NCI-H2196 (cell line): ENCODE data around the gene KLHL29.

Experiments
- DNase-seq: peaks from one replicate; lab custom pipeline; 2025; ENCODE audit not compliant: unreplicated experiment; lab: John Stamatoyannopoulos, UW

The KLHL29 gene

DNA sequence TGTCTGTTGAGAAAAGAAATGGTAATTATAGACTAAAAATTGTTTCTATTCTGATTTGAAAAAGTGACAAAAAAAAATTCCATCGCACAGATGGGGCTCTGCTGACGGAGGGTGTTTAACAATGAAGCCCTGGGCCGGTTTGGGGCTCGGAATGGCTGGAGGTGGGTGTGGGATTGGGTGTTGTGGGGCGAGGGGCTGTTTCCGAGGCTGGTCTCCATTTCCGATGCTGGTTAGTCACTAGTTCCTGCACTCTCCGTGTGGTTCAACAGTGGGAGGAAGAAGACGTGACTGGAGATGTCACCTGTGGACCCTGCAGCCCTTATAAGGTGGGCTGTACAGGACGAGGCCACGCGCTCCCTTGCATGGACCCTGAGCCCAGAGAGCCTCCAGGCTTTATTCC, 143.2 kb downstream of the KLHL29 start:
- no peak for DNase-seq

DNA sequence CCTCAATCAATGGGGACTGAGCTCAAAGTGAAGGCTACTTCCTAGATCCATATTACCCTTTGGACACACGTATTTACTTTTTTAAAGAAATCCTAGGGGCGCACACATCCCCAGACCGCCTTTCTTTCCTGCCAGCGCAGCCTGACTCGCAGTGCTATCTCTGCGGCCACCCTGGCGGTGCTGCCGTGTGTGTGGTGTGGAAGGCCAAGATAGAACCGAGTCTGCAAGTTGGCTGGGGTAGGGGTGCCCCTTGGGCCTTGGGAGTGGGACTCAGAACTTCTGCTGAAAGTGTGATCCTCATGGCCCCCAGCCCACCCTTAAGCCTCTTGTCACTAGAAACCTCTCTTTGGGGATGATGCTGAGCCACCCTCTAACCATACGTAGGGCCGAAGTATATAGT, 143.7 kb downstream of the KLHL29 start:
- no peak for DNase-seq

DNA sequence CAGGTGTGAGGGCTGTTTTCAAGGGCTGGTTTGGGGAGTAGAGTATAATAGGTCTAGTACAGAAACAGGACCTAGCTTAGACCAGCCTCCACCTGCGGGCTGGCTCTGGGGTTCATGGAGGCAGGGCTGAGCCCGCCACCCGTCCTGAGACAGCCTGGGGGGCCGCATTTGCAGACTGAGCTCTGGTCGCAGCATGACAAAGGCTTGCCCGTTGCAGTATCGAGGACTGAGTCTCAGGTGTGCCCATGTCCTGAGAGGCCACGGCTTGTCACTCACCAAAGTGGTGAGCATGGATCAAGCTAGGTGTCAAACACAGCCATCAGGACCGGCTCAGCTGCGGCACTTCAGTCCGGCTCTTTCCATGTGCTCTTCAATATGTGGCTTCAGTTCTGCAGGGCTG, 144.7 kb downstream of the KLHL29 start:
- DNase-seq, result no peak

DNA sequence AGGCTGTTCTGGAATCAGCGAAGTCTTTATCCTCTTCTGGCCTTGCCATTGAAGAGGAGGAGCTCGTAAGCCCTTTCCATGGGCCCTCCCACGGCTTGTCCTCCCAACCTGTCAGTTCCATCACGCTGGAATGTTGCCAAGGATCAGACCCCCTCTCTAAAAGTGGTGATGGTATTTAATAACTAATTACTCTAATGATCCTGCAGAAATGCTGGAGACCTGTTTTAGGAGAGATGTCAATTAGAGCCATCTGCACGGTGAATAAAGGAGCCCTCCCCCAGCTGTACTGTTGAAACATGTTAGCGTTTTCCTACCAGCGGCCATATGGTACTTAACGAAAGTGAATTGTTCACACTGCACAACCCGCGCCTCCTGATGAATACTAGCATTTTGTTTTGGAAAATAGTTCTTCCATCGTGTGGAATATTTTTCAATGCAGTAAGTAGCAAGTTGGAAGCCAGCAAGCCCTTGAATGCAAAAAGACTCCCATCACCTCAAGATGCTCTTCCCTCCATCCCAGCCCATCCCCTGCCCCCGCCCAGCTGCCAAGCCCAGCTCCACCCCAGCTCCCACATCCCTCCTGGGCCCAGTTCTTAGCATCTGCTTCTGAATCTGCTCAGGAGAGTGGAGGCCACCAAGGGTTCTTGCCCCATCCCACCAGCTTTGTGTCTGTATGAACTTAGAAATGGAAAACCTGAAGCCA, 145.4 kb downstream of the KLHL29 start:
- no peak for DNase-seq

DNA sequence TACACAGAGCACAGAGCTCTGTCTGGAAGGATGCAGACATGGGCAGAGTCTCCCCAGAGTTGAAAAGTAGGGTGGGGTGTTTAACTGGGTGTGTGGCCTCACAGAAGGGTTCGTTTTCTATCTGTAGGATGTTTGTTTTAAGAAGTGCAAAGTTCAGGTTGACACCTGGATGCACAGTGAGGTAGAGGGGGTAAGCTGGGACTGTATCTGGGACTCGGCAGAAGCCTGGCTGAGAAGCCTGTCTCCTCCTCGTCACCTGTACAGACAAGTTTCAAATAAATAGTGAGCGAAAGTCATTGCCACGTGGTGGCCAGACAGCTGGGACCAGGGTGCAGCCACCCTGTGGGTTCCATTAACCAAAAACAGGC, 145.9 kb downstream of the KLHL29 start:
- DNase-seq, result no peak

DNA sequence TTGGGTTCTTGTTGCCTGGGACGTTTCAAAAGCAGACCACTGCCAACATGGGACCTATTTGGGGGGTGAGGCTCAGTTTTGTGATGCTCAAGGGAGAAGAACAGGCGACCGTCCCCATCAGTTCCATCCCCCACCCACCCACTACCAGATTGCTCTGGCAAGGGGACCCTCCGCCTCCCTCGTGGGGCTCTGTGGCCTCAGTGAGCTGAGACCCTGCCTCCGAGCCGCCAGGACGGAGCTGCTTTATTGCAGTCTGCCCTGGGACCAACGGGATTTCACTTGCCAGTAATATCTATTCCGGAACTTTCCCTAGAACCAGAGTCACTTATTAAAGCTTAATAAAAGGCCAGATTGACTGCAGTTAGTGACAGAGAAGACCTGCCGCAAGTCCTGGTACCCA, 146.3 kb downstream of the KLHL29 start:
- DNase-seq, result no peak

DNA sequence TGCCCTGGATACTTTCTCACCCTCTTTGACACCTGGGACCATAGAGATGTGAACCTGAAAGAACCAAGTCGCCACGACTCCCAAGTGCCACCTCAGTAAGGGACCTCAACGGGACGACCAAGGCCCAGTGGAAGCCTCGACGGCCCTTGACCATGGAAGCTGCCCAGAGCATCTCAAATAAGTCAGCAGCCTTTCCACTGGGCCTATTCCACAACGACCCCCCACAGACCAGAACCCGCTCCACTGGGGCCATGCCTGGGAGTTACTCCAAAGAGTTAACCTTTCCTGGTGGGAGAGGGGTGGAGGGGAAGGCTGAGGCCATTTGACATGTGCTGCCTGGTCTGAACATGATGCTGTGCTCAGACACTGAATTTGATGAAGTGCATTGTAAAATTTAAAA, 146.9 kb downstream of the KLHL29 start:
- no peak for DNase-seq

DNA sequence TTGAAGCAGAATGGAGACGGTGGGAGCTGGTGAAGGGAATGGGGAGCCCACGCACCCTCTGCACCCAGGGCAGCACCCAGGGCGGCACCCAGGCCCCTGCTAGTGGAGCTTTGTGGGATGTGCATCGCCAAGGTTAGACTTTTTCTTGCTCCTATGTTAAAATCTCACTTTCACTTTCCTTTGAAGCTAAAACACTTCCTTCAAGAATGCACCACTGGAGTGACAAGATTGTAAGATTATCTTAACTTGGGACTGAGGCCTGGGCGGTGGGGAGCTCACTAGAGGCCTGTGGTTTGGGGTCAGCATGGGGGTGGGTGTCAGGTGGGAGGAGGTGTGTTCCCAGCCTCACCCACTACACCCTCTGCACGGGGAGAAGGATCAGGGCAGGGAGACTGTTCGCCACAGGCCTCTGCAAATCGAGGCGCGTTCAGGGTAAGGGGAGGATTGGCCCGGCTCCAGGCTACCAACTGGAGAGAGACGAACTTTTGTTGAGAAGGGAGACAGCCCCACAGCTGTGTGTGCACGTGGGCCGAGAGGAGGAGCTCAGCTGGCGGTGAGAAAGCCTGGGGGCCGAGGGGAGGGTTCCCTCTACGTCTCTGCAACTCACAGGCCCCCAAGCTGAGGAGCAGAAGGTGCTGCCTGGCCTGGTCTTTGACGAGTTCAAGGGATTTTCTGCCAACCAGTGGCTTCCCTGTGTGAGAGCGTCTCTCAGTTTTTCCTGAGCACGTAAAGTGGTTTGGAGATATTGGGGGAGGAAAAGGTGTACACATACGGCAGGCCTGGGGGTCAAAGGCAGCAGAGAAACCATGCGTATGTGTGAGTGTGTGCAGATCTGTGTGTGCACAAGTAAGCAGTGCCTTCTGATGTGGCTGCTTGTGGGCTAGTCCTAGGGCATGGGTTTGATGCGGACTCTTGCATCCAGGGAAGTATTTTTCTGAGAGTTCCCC, 147.7 kb downstream of the KLHL29 start:
- no peak for DNase-seq

DNA sequence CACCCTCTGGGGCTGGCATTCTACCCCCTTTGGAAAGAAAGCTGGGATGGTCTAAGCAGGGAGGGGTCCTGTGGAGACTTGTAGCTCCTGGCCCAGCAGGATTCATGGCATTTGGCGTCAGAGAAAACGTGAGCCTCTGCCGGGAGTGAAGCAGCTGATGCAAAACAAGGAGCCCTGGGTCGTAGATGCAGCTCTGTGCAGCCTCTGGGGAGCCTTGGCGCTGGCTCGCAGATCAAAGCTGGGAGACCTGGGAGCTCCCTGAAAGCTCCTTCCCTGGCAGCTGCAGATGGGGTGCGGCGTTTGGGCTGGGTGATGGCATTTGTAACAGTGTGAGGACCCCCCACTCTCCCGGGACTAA, 148.3 kb downstream of the KLHL29 start:
- DNase-seq, result no peak

DNA sequence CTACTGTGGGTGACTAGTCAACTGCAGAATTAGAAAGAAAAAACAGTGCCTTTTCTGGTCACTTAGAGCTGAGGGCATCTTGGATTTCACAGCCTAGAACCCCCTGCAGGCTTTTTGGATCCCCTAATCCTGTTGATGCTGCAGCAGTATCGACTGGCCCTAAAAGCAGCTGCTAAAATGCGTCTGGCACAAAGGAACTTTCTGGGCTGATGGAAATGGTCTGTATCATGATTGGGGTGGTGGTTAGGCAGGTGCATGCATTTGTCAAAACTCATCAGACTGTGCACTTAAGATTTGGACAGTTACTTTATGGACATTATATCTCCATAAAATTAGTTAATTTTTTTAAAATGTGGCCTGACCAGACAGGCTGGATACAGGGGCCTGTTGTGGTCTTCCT, 149.8 kb downstream of the KLHL29 start:
- no peak for DNase-seq

DNA sequence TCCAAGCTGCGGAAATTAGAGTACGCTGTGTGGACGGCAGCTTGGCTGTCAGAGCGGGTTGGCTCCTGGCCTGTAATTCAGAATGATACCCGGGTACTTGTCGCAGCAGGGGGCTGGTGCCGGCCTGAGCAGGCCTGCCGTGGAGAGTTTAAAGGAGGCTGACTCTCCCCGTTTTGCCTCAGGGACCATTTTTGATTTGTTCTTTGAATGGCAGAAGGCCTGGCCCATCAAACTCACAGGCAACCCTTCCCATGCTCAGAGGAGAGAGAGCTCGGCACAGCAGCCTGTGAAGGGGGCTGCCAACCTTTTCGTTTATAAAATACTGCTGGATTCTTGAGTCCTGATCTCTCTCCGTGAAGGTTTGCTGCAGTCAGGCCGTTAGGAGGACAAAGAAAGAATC, 151.3 kb downstream of the KLHL29 start:
- DNase-seq, result no peak

DNA sequence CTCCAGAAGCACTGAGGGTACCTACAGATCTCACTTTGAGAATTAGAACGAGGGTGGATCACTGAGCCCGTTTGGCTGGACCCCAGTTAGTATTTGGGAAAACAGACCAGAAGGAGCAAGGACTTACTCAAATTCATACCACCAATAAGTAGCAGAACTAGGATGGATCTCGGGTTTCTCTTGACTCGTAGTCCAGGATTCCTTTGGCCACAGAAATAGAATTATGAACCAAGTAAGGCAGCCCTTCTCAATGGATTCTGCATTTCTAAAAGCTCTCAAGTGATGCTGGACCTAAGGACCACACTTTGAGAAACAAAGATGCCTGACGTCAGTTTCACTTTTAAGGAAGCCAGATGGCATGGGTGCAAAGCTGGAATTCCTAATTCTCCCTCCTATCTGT, 153.0 kb downstream of the KLHL29 start:
- DNase-seq, result no peak

DNA sequence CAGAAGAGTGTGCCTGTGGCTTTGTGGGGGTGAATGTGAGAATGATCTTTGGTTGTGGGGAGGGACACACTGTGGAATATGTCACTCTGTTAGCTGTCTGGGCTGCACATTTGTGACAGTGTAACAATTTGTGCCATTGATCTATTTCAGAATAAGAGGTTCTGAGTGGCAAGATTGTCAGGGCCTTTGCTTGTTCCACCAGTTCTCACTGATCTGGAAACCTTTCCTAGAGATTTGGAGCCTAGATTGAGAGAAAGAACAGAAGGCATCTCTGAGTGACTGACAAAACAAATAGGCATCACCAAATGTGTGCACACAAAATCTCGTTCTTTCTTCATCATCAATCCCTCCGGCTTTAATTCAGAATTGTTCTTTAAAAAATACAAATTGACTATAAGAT, 153.6 kb downstream of the KLHL29 start:
- no peak for DNase-seq

DNA sequence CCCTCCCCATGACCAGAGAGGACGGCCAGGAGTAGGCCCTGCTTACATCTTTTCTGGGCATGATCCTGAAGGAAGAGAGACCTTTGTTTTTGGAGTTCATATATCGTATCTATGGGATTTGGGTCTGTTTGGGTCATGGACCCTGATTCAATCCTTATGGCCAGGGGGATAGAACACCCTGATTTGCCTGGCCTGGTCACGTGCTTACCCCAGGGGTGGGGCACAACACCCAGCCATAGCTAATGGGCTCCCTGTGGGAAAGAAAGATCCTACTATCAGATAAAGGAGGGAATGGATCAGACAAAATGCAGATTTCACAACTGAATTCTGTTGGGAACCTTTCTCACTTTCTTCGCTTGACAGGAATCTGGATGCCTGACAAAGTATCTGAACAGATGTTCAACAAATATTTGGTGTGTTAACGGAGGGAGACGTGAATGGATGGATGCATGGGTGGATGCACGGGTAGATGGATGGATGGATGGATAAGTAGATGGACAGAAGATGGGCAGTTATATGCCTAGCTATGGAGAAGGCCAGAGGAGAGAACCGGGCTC, 155.9 kb downstream of the KLHL29 start:
- no peak for DNase-seq

DNA sequence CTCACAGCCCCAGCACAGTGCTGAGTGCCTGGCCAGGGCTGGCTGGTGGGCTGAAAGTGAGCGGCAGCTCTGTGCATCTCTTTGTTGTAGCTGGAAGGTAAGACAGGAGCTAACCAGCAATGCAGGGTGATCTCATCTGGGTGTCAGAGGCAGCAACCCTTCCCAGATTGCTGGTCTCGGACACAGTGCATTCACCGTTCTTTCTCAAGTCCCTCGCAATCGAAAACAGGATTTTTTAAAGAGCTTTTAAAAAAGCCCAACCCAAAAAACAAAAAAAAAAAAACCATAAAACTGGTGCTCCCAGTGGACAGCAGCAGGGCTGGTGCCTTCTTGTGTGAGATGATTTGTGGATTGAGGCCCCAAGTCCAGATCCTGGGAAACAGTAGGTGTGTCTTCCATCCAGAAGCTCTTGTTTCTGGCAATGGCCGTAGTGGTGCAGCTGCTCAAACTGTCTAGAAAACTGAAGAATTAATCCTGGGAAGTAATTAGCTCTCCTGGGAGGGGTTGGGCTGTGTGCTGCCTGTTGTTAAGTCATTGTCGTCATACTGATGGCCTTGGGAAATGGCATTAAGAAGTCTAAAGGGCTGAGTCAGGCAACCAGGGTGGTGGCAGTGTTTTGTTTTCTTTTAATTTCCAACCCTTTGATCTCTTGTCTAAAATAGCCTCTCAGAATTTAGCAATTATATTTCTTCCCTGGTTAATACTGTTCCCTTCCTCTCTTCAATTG, 156.7 kb downstream of the KLHL29 start:
- DNase-seq, result no peak

DNA sequence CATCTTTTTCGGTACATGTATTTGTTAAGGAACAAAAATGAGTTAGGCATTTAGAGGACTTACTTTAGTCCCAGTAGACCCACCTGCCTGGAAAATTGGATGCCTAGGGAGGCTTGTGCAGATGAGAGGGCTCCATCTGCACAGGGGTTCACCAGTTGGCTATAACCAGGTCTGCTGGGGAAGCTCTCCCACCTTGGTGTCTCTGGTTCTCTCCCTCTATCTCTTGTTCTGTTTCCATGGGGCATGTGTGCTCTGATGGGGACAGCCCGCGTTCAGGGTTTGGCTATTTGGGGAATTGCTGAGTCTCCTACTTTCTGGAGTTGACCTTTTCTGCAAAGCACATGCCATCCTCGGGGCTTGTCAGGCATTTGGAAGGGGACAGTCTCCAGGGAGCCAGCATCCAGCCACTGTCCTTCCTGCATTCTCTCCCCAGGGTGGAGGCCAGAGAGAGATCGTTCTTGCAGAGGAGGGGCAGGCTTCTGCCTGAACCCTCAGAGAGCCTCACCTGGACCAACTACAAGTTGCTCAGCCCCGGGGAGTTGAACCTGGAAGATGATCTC, 157.3 kb downstream of the KLHL29 start:
- DNase-seq, result no peak

DNA sequence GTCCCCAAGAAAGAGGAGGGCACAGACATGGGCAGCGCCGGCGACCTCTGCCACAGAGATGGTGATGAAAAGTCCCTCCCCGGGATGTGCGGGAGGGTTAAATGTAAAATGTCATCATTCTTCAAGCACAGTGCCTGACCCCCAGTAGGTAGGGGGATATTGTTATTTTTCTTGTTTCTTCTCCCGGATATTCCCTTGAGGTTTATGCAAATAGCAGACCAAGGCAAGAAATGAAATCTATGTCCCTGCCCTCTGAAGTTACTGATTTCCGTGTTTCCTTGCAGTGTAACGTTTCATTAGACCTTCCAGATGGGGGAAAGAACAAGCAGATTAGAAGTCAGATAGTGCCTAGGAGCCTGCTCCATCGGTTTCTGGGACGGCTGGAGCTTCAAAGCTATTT, 158.3 kb downstream of the KLHL29 start:
- no peak for DNase-seq

DNA sequence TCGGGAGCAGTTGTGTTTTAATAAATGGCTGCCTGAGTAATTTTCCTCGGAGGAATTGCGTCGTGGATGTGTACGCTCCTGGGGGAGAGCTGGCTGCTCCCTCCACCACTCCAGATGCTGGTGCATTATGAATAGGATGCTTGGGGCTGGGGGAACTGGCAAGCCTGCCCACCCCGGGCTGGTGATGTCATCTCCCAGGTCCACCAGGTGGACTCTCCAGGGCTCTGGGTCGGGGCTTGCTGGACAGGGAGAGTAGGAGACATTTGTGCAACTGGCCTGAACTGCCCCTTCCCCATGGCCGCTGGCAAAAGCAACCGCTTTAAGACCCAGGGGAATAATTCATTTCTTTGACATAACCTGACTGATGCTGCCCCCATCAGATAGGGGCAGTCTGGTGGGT, 158.7 kb downstream of the KLHL29 start:
- no peak for DNase-seq

DNA sequence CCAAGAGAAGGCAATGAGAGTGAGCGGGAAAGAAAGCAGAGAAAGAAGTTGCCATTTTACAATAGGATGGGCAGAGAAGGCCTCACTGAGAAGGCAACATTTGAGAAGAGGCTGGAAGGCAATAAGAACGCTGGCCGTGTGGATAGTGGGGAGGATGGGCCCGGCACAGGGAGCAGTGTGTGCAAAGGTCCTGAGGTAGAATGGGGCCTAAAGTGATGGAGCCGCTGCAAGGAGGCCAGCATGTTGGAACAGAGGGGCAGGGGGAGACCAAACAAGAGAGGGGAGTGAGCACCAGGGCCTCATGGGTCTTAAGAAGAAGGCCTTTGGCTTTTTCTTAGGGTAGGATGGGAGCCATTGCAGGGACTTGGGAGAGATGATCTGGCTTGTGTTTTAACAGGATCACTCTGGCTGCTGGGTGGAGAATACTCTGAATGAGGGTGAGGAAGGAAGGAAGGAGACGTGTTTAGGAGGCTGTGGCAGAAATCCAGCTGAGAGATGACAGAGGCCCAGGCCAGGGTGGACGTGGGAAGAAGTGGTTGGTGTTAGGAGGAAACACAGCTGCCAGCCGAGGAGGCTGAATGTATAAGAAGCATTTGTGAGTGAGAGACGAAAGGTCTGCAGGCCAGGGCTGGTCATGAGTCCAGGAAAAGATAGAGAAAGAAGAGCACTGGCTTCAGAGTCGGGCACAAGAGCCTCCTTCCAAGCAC, 159.8 kb downstream of the KLHL29 start:
- DNase-seq, result no peak

DNA sequence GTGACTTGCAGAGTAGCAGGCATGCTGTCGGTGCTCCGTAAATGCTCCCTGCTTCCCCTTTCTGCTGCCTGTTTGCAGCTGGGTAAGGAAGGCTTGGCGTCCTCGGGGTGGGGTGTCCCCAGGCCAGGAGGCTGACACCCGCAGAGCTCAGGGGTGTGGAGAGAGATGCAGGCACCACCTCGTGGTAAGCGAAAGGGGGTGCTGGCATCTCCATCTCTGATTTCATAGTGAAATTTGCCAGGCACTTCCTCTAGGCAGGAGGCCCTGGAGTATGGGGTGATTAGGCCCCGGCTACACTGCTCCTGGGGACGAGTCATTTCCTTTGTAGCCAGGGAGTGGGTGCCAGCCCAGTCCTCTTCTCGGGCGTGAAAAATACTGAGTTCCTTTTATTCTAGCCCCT, 160.4 kb downstream of the KLHL29 start:
- peak; percentile 32 for DNase-seq

DNA sequence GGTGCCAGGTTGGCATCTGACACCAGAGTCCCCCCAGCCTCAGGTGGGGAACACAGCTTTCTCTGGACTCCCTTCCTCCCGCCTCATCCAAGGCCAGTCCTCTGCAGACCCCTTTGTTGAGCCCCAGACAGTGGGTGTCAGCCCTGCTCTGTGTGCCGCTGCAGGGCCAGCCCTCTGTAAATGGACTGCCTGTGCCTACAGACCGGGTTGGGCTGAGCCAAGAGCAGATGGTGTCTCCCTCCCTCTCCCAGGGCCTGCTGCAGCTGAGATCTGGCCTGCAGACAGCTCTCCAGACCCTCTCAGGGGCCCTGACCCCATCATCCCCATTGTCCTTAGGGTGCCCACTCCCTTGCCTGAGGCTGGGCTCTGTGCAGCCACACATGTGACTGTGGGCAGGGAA, 160.8 kb downstream of the KLHL29 start:
- DNase-seq, result no peak
